ENCODE data around the gene FSCN2.

DNA sequence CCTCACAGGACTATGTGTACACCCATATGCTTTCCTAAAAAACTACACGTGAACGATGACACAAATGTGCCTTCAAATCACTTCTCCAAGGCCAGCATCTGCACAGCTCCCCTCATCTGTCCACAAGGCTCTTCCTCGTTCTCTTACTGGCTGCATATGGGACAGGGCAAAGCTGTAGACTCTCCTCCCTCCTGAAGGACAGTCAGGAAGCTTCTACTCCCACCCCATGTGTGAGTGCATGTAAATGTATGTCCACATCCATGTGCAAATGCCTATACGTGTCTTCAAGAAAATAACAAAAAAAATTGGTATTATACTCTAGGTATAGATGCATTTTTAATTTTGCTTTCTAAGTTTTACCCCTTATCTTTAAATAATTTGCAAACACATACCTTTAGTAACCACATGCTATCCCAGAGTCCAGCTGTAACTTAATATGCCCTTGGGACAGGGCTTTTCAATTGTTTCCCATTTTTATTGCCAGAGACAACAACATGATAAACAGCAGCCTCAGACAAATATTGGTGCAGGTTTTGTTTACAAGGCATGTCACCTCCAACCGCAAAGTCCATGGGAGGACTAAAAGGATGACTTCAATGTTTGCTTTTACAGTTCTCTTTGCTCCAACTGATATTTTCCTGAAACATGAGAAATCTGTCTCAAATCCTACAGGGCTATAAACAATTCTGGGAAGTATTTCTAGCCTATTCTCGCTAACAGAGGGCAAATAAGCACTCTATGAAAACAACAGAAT is 55.6 kb downstream of the FSCN2 start:
- TF ChIP-seq, protein P1, sequence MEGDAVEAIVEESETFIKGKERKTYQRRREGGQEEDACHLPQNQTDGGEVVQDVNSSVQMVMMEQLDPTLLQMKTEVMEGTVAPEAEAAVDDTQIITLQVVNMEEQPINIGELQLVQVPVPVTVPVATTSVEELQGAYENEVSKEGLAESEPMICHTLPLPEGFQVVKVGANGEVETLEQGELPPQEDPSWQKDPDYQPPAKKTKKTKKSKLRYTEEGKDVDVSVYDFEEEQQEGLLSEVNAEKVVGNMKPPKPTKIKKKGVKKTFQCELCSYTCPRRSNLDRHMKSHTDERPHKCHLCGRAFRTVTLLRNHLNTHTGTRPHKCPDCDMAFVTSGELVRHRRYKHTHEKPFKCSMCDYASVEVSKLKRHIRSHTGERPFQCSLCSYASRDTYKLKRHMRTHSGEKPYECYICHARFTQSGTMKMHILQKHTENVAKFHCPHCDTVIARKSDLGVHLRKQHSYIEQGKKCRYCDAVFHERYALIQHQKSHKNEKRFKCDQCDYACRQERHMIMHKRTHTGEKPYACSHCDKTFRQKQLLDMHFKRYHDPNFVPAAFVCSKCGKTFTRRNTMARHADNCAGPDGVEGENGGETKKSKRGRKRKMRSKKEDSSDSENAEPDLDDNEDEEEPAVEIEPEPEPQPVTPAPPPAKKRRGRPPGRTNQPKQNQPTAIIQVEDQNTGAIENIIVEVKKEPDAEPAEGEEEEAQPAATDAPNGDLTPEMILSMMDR (IDR thresholded peaks at IDR 0.05; ENCODE audit: low read length) = no peak
- no peak for TF ChIP-seq EZH2 (optimal IDR thresholded peaks at IDR 0.05; ENCODE audit: low read depth, low read length)
- no peak for TF ChIP-seq EZH2phosphoT487 (IDR thresholded peaks at IDR 0.05; ENCODE audit: low read length)

Data from MM.1S (cell line).